Measurements from ENCODE around the gene NANS. TPM values are rescaled to one million over a fixed set of nuclear protein-coding genes. Genes with fewer than 3 reads are reported as not detected.

Gene NANS
- total and polyA plus RNA-seq, 2 of the 13 experiments (the other 11 are each of a cell fraction or from before 2014, with no cell fraction given) = 86.9 to 203 TPM

- no peak; the same call in 1 of the 2 replicates for TF ChIP-seq ZNF816 (CRISPR knock-in tag; IDR thresholded peaks at IDR 0.05; ENCODE audit: borderline replicate concordance)
- TF ChIP-seq CBX1 (IDR thresholded peaks at IDR 0.05; ENCODE audit: low read depth) = no peak
- no peak for TF ChIP-seq ZNF180 (CRISPR knock-in tag; IDR thresholded peaks at IDR 0.05; ENCODE audit: borderline replicate concordance, low read depth)
- no peak for TF ChIP-seq ZBTB44 (CRISPR knock-in tag; IDR thresholded peaks at IDR 0.05)
- peak; percentile 92 for TF ChIP-seq KDM5B (CRISPR knock-in tag; IDR thresholded peaks at IDR 0.05; ENCODE audit: borderline replicate concordance)
- TF ChIP-seq KMT2B (CRISPR knock-in tag; IDR thresholded peaks at IDR 0.05) = peak; percentile 53; the same call in 1 of the 2 replicates
- TF ChIP-seq SMAD3 (CRISPR knock-in tag; IDR thresholded peaks at IDR 0.05) = no peak
- TF ChIP-seq ZNF703 (CRISPR knock-in tag; IDR thresholded peaks at IDR 0.05; ENCODE audit: borderline replicate concordance) = no peak
- peak; percentile 65; the same call in 1 of the 2 replicates for TF ChIP-seq TFDP1 (CRISPR knock-in tag; IDR thresholded peaks at IDR 0.05; ENCODE audit: borderline replicate concordance)
- TF ChIP-seq ELK4 (CRISPR knock-in tag; IDR thresholded peaks at IDR 0.05; ENCODE audit: borderline replicate concordance) = no peak
- no peak for TF ChIP-seq CC2D1A (CRISPR knock-in tag; IDR thresholded peaks at IDR 0.05)
- TF ChIP-seq PITX1 (CRISPR knock-in tag; IDR thresholded peaks at IDR 0.05) = peak; percentile 50
- TF ChIP-seq ZBTB21 (CRISPR knock-in tag; IDR thresholded peaks at IDR 0.05) = peak; percentile 54; the same call in 1 of the 2 replicates
- no peak for TF ChIP-seq ZNF646 (CRISPR knock-in tag; IDR thresholded peaks at IDR 0.05)
- peak; percentile 76; the same call in 1 of the 2 replicates for TF ChIP-seq HES4 (CRISPR knock-in tag; IDR thresholded peaks at IDR 0.05; ENCODE audit: borderline replicate concordance)
- 0 out of 2 replicates have a peak, but pooled peaks have one; percentile 80 for TF ChIP-seq GTF3A (CRISPR knock-in tag; conservative IDR thresholded peaks at IDR 0.05)
- no peak for TF ChIP-seq PLRG1 (conservative IDR thresholded peaks at IDR 0.05)
- TF ChIP-seq ZKSCAN8 (CRISPR knock-in tag; IDR thresholded peaks at IDR 0.05; ENCODE audit: borderline replicate concordance) = no peak
- no peak for TF ChIP-seq MAF1 (CRISPR knock-in tag; IDR thresholded peaks at IDR 0.05; ENCODE audit: borderline replicate concordance)
Observed at GRCh38 chr9:98056269-98057137, at the start of gene NANS (continued).

All from HepG2 (cell line).